Measurements from ENCODE around the gene S100A4. TPM values are rescaled to one million over a fixed set of nuclear protein-coding genes. Genes with fewer than 3 reads are reported as not detected.
"Not testable (repeated sequence)": the region's sequence is repeated elsewhere in the genome, so short reads cannot be mapped to it uniquely, and the experiment has no call there.

Gene S100A4
- total RNA-seq, 4 donors from 2014 or later, result 89.3 to 229 (median 175) TPM

DNA sequence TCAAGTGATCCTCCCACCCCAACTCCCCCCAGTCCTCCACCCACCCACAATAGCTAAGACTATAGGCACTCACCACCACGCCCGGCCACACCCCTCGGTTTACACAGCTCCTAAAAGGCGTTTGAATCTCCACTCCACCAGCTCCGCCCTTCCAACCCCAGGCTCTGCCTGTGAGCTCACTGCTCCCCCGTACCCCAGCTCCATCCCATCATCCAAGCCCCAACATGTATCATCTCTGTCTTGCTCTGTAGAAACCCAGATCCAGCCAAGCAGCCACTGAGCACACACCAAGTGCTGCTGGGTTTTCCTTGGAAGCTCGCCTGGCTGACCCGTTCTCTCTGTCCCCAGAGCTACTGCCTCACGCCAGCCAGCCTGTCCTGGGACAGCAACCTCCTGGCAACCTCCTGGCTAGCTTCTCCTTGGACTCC is 32.0 kb upstream of the S100A4 start:
- DNase-seq (ENCODE audit: low spot score in 2 of 2), result no peak
- no peak overlapping the region for H3K27ac ChIP-seq
- H3K27me3 ChIP-seq, result no peaks in the 10 kb centered on the region

DNA sequence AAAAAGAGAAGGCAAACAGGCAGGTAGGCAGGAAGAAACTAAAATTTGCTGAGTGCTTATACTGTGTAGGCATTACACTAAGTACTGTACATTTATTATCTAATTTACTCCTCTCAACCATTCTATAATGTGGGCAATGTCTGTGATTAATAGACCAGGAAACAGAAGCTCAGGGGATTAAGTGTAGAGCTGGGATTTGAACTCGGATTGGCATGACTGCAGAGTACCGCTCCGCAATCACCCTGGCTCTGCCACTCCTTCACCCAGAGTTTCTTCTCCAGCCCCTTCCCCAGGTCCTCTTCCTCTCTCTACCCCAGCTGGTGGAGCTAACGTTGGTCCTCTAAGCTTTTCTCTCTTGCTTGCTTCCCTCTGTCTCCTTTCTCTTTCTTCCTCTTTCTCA is 31.5 kb upstream of the S100A4 start:
- peaks cover 23% of the 10 kb centered on the region for H3K4me1 ChIP-seq

More for the DNA sequence above, 32.0 kb upstream of the S100A4 start:
- Histone ChIP-seq H3K9me3 (no peaks in the 10 kb centered on the region), H3K36me3 (no peaks in the 10 kb centered on the region), H3K4me3 (no peak overlapping the region), H3K4me1 (peaks cover 18% of the 10 kb centered on the region)
- 52% methylated on average over 9 of the region's 9 CpGs for WGBS
- TF ChIP-seq POLR2A (IDR thresholded peaks at IDR 0.05), result no peak
- TF ChIP-seq EP300 (IDR thresholded peaks at IDR 0.05), result no peak
- TF ChIP-seq POLR2AphosphoS5 (IDR thresholded peaks at IDR 0.05), result no peak
- TF ChIP-seq, protein P1, sequence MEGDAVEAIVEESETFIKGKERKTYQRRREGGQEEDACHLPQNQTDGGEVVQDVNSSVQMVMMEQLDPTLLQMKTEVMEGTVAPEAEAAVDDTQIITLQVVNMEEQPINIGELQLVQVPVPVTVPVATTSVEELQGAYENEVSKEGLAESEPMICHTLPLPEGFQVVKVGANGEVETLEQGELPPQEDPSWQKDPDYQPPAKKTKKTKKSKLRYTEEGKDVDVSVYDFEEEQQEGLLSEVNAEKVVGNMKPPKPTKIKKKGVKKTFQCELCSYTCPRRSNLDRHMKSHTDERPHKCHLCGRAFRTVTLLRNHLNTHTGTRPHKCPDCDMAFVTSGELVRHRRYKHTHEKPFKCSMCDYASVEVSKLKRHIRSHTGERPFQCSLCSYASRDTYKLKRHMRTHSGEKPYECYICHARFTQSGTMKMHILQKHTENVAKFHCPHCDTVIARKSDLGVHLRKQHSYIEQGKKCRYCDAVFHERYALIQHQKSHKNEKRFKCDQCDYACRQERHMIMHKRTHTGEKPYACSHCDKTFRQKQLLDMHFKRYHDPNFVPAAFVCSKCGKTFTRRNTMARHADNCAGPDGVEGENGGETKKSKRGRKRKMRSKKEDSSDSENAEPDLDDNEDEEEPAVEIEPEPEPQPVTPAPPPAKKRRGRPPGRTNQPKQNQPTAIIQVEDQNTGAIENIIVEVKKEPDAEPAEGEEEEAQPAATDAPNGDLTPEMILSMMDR (IDR thresholded peaks at IDR 0.05), result no peak

DNA sequence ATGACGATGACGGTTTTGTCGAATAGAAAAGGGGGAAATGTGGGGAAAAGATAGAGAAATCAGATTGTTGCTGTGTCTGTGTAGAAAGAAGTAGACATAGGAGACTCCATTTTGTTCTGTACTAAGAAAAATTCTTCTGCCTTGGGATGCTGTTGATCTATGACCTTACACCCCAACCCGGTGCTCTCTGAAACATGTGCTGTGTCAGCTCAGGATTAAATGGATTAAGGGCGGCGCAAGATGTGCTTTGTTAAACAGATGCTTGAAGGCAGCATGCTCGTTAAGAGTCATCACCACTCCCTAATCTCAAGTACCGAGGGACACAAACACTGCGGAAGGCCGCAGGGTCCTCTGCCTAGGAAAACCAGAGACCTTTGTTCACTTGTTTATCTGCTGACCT is 29.9 kb upstream of the S100A4 start:
- H3K4me3 ChIP-seq; DNase-seq (ENCODE audit: low spot score in 2 of 2); H3K36me3 ChIP-seq; H3K27me3 ChIP-seq; H3K27ac ChIP-seq; H3K9me3 ChIP-seq: not testable (repeated sequence)
- peaks cover 27% of the 10 kb centered on the region for H3K4me1 ChIP-seq
- WGBS, result 92% methylated on average over 10 of the region's 10 CpGs

More for the DNA sequence above, 31.5 kb upstream of the S100A4 start:
- H3K27ac ChIP-seq, result no peak overlapping the region
- H3K36me3 ChIP-seq, result no peaks in the 10 kb centered on the region
- H3K4me3 ChIP-seq, result no peak overlapping the region
- TF ChIP-seq POLR2A (IDR thresholded peaks at IDR 0.05), result no peak
- TF ChIP-seq POLR2AphosphoS5 (IDR thresholded peaks at IDR 0.05), result no peak
- no peaks in the 10 kb centered on the region for H3K27me3 ChIP-seq
- WGBS, result 56% methylated on average over 4 of the region's 4 CpGs
- DNase-seq (ENCODE audit: low spot score in 2 of 2), result no peak
- H3K9me3 ChIP-seq, result no peaks in the 10 kb centered on the region

DNA sequence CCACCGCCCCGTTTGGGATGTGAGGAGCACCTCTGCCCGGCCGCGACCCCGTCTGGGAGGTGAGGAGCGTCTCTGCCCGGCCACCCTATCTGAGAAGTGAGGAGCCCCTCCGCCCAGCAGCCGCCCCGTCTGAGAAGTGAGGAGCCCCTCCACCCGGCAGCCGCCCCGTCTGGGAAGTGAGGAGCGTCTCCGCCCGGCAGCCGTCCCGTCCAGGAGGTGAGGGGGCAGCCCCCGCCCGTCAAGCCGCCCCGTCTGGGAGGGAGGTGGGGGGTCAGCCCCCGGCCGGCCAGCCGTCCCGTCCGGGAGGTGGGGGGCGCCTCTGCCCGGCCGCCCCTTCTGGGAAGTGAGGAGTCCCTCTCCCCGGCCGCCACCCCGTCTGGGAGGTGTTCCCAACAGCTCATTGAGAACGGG is 29.5 kb upstream of the S100A4 start:
- H3K4me3 ChIP-seq; H3K36me3 ChIP-seq; DNase-seq (ENCODE audit: low spot score in 2 of 2); H3K27me3 ChIP-seq; H3K9me3 ChIP-seq; H3K27ac ChIP-seq: not testable (repeated sequence)
- WGBS, result 94% methylated on average over 6 of the region's 35 CpGs
- peaks cover 27% of the 10 kb centered on the region for H3K4me1 ChIP-seq

DNA sequence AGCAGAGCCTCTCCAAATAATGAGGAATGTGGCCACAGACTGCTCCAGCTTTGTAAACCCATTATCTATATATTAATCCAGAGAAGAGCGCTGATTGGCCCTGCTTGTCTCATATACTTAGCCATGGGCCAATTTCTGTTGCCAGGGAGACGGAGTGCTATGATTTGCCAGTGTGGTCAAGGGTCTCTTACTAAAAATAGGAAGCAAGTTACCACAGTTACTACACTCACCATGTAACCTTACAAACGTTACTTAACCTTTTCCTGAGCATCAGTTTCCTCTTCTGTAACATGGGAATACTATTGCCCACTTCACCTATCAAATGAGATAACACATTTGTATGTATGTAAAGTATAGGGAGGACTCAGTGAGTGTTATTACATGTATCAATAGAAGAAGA is 27.7 kb upstream of the S100A4 start:
- no peaks in the 10 kb centered on the region for H3K27me3 ChIP-seq
- 83% methylated on average over 3 of the region's 3 CpGs for WGBS
- peak overlapping the region; percentile 64 for H3K27ac ChIP-seq
- no peak for TF ChIP-seq EP300 (IDR thresholded peaks at IDR 0.05)
- TF ChIP-seq POLR2A (IDR thresholded peaks at IDR 0.05), result no peak
- TF ChIP-seq POLR2AphosphoS5 (IDR thresholded peaks at IDR 0.05), result no peak
- TF ChIP-seq, protein P1 (IDR thresholded peaks at IDR 0.05), result no peak
- no peak for DNase-seq (ENCODE audit: low spot score in 2 of 2)
- no peaks in the 10 kb centered on the region for H3K9me3 ChIP-seq
- peaks cover 34% of the 10 kb centered on the region for H3K4me1 ChIP-seq
- no peak overlapping the region for H3K4me3 ChIP-seq
- H3K36me3 ChIP-seq, result no peaks in the 10 kb centered on the region

DNA sequence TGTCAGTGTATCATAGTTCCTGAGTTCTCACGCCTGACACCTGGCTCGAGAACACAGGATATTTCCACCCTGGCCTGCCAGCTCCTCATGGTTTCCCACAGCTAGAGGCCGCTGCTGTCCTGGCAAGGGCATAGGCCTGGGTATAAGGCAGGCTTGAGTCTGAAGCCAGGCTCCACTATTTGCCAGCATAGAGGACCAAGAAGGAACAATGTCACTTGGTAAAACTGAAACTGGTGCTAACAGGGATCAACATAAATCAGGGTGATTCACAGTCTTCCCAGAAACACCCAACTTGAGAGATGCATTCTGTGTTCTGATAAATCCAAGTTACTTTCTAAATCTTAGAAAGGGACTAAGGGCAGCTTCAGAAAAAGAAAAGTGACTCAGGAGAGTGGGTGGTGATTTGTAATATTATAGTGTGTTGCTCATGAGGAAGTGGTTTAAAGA is 27.0 kb upstream of the S100A4 start:
- Histone ChIP-seq H3K9me3 (no peaks in the 10 kb centered on the region), H3K27me3 (no peaks in the 10 kb centered on the region), H3K4me3 (no peak overlapping the region), H3K36me3 (no peaks in the 10 kb centered on the region), H3K27ac (peak overlapping the region; percentile 64), H3K4me1 (peaks cover 36% of the 10 kb centered on the region)
- TF ChIP-seq, protein P1 (IDR thresholded peaks at IDR 0.05), result peak; percentile 67 to 81
- no peak for TF ChIP-seq EP300 (IDR thresholded peaks at IDR 0.05)
- TF ChIP-seq POLR2AphosphoS5 (IDR thresholded peaks at IDR 0.05), result peak in 2 of 3 donors; percentile 24 to 60
- no peak for DNase-seq (ENCODE audit: low spot score in 2 of 2)
- 2% methylated on average over 3 of the region's 3 CpGs for WGBS

DNA sequence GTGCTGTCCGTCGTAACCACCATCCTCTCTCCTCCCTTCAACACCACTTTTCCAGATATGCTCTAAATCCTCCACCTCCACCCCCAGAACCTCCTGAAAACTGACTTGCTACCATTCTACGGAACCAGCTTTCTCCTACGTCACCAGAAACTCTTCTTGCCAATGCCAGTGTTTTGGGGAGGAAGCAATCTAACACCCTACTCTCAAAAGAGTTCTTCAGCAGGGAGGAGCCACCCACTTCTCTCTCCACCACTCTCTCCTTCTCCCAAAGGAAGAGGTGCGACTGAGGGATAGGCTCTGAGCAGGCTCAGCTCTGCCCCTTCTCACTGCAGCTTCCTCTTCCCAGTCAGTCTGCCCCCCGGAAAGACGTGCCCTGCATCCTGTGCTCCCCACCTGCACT is 26.1 kb upstream of the S100A4 start:
- H3K36me3 ChIP-seq, result no peaks in the 10 kb centered on the region
- WGBS, result 71% methylated on average over 7 of the region's 7 CpGs

More for the DNA sequence above, 26.1 kb upstream of the S100A4 start:
- Histone ChIP-seq H3K27me3 (no peaks in the 10 kb centered on the region), H3K9me3 (no peaks in the 10 kb centered on the region), H3K4me1 (peaks cover 41% of the 10 kb centered on the region), H3K27ac (peak overlapping the region; percentile 64), H3K4me3 (no peak overlapping the region)
- TF ChIP-seq, protein P1 (IDR thresholded peaks at IDR 0.05), result no peak
- TF ChIP-seq EP300 (IDR thresholded peaks at IDR 0.05), result no peak
- no peak for TF ChIP-seq POLR2A (IDR thresholded peaks at IDR 0.05)
- no peak for TF ChIP-seq POLR2AphosphoS5 (IDR thresholded peaks at IDR 0.05)
- DNase-seq (ENCODE audit: low spot score in 2 of 2), result no peak

All from suprapubic skin (tissue), 4 donors.